NCI-H510A treated with DMSO at 0.1 percent for 48 hours (cell line): Measurements from ENCODE around the gene GYG1.

Source experiments
- DNase-seq: peaks from one replicate; lab custom pipeline; 2025; lab: John Stamatoyannopoulos, UW

Gene GYG1

GRCh38 chr3:149016669-149017541 is 25.6 kb downstream of the GYG1 start:
- DNase-seq = no peak

DNA sequence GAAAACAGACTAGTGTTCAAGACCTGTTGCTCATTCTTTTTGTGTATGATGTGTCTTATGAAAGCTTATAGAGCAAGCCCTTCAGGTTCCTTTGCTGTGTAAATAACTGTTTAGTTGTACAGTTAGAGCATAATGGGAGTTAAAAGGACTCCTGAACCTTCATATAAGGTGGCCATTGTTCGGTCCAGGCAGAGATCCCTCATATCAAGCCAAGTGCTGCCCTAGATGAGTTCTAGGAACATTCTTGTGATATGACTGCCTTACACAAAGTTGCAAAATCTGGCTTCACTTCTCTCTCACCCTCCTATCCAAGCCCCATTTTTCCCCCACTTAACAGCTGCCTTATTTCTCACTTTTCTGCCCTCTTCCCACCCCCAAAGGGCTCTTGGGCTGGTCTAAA is 26.9 kb downstream of the GYG1 start:
- DNase-seq = no peak

GRCh38 chr3:149019580-149019979 is 28.2 kb downstream of the GYG1 start:
- no peak for DNase-seq

DNA sequence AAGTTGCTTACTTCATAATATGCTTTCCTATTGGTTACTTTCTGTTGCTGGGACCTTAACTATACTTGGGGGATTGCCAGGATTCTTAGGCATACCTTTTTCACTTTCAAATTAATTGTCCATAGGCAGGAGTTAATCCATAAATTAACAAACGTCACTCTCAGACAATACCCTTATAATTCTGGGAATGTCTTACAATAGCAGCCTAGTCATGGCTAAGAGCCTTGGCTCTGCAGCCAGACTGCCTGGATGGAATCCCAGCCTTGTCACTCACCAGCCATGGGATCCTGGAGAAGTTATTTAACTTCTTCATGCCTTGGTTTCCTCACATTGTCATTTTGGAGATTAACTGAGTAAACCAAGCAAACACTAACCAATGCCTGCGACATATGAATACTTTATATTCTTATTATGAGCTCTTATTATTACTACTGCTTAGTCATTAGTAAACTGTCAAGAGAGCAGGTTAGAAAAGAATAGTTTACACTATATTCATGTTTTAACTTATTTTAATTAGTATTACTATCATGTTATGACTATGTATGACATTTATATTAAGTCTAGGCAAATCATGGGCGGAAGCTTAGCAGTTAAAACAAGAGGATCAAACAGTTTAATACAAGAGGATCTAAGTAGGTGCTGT is 29.0 kb downstream of the GYG1 start:
- no peak for DNase-seq

- no peak for DNase-seq
Measured at GRCh38 chr3:149020839-149021252, 29.5 kb downstream of the GYG1 start.

DNA sequence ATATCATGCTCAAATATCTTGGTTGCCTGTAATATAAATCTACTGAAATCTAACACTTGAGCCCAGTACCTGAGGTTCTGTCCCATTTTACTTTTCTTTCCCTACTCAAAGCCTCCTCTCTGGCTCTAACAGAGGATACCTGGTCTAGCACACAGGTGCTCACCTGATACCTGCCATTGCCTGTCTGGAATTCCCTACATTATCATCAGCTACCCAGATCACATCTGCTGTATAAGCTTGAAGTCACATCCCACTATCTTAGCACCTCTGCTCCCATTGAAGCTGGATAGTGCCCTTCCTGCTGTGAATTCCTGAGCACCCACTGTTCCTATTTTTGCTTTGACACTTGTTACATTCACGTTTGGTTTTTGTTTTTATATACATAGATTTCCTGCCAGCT is 30.5 kb downstream of the GYG1 start:
- DNase-seq = no peak

- DNase-seq = no peak
Measured at GRCh38 chr3:149023951-149024350, 32.6 kb downstream of the GYG1 start.

DNA sequence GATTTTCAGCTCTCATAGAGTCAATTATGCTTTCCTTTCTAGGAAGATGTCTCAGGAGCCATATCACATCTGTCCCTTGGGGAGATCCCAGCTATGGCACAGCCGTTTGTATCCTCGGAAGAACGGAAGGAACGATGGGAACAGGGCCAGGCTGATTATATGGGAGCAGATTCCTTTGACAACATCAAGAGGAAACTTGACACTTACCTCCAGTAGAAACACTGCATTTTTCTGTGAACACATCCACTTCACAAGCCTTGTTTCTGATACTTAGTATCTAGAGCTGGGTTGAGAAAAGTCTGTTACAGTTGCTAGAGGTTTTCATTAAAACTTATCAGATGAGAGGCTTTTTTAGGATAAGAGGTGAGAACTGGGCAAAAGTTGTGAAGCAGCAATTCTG is 35.4 kb downstream of the GYG1 start:
- DNase-seq = no peak

- no peak for DNase-seq
Measured at GRCh38 chr3:149031096-149031495, 39.8 kb downstream of the GYG1 start.

GRCh38 chr3:149037684-149038083 is 46.3 kb downstream of the GYG1 start:
- no peak for DNase-seq

- no peak for DNase-seq
Measured at GRCh38 chr3:149038322-149038721, 47.0 kb downstream of the GYG1 start.

DNA sequence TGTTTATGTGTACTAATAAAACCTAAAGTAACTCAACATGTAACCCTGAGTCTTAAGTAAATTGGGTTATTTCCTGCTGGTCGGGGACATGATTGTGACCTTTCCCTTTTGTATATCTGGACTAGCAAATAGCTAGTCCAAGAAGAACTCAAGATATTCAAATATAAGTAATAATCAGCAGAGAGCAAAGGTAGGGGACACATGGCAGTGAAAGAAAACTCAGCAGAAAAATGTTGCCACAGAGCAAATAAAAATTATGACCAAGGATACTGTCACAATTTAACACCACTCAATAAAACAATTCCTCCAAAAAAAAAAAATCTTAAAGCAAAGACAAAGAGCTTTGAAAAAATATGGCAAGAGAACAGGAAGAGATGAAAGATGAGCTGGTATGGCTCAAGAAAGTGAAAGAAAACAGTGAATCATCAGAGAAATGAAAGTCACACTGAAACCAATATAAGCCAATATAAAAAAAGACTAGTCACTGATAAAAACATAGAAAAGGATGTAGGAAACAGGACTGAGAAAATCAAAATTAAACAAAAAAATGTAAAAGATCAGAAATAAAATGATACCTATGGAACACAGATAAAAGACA is 51.5 kb downstream of the GYG1 start:
- no peak for DNase-seq

DNA sequence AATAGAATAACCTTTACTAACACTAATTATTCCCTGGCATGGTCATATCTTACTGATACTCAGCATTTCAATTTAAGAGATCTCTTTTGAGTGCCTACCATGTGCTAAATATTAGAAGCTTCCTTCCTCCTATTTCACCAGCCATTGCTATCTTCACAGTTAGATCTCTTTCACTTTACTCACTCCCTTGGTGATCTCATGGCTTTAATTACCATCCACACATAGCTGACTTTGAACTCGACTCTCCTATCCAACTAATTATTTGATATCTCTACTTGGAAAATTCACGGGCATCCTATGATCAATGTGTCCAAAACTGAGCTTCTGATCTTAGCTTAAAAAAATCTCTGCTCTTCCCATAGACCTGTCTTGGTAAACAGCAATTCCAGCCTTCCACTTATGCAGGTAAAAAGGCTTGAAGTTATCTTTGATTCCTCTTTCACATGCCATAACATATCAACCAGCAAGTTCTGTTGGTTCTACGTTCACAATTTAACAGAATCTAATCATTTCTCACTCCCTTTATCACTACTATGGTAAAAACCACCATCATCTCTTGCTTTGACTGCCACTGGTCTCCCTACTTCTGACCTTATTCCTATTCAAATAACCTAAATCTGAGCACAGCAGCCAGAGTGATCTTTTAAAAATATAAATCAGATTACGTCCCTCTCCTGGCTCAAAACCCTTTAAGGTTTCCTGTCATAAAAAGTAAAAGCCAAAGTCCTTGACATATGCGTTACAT is 53.2 kb downstream of the GYG1 start:
- DNase-seq = no peak

GRCh38 chr3:149055575-149055974 is 64.2 kb downstream of the GYG1 start:
- DNase-seq = no peak

GRCh38 chr3:149058198-149058597 is 66.9 kb downstream of the GYG1 start:
- DNase-seq = no peak

GRCh38 chr3:149058602-149059001 is 67.3 kb downstream of the GYG1 start:
- no peak for DNase-seq

DNA sequence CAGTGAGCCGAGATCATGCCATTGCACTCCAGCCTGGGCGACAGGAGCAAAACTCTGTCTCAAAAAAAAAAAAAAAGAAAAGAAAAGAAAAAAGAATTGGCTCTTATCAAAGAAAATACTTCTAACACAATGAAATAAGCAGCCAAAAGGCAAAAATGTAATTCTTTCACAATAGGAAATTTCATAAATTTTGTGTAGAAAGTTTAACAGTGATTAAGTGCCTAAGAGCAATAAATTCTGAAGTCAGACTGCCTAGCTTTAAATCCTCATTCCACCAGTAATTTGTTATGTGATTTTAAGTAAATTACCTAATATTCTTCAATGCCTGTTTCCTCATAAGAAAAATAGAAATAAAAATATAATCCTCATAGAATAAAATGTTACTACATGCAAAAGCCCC is 70.4 kb downstream of the GYG1 start:
- DNase-seq = no peak

DNA sequence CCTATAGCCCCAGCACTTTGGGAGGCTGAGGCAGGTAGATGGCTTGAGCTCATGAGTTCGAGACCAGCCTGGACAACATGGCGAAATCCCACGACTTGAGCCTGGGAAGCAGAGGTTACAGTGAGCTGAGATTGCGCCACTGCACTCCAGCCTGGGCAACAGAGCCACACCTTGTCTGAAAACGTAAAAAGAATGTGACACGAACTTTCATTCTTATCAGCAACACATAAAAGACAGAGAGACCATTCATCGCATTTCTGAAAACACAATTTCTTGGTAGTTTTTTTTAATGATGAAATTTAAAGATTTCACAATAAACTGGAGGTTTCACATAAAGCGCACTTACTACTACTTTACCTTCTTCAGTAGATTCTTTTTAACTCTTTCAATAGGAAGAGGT is 76.5 kb downstream of the GYG1 start:
- DNase-seq = no peak
